ENCODE measurements around the gene NFYA. TPM values are rescaled to one million over a fixed set of nuclear protein-coding genes. Genes with fewer than 3 reads are reported as not detected.
A peak's percentile ranks its signal among the peaks of the same experiment; 100 is the strongest.

NFYA gene
- total RNA-seq (ENCODE audit: low replicate concordance) = 34.8 and 47.9 TPM in 2 replicates

DNA sequence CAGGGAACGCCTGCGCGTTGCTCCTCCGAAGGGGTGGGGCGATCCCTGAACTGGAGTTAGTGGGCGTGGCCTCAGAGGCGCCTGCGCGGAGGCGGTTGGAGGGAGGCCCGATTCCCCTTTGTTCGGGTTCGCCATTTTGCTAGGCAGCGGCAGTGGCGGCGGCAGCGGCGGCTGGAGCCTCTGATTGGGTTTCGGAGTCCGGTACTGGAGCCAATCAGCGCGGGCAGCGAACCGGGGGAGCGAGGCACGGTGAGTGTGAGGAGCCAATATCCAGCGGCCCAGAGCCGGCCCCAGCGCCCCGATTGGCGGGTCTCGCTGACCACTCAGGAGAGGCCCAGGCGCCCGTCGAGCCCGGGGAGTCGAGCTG lies at the start of gene NFYA:
TSS of gene NFYA (plus strand) at position 139 of the 367 bp plus-strand sequence. CDS start 6,116 bp downstream, outside the sequence.
- H3K27me3 Mint-ChIP-seq (ENCODE audit: insufficient read depth, low read depth) = no peaks in the 10 kb centered on the region
- Histone ChIP-seq H3K4me2 (peak within 1 kb of the TSS; percentile 92), H3K9me3 (ENCODE audit: low read depth) (no peaks in the 10 kb centered on the region), H3K27ac (peak within 1 kb of the TSS; percentile 97), H3K79me2 (ENCODE audit: low read depth) (peaks cover 60% of the 10 kb centered on the region), H3K27me3 (no peaks in the 10 kb centered on the region), H3K9ac (peak within 1 kb of the TSS; percentile 92), H2AFZ (replicated peaks) (peak within 1 kb of the TSS; percentile 59), H3F3A (ENCODE audit: low read depth) (peaks cover 35% of the 10 kb centered on the region), H3K4me1 (peaks cover 37% of the 10 kb centered on the region), H3K4me3 (peak within 1 kb of the TSS; percentile 96), H3K36me3 (peaks cover 9% of the 10 kb centered on the region), H4K20me1 (ENCODE audit: low read depth) (peaks cover 40% of the 10 kb centered on the region)
- peak within 1 kb of the TSS; percentile 98 for H3K27ac Mint-ChIP-seq
- H3K4me3 Mint-ChIP-seq = peak within 1 kb of the TSS; percentile 93
- peaks cover 28% of the 10 kb centered on the region for H3K4me1 Mint-ChIP-seq
- no peaks in the 10 kb centered on the region for H3K36me3 Mint-ChIP-seq
- TF ChIP-seq EZH2phosphoT487 (IDR thresholded peaks at IDR 0.05) (no peak), EZH2 (IDR thresholded peaks at IDR 0.05) (no peak)
- TF ChIP-seq, protein P1, sequence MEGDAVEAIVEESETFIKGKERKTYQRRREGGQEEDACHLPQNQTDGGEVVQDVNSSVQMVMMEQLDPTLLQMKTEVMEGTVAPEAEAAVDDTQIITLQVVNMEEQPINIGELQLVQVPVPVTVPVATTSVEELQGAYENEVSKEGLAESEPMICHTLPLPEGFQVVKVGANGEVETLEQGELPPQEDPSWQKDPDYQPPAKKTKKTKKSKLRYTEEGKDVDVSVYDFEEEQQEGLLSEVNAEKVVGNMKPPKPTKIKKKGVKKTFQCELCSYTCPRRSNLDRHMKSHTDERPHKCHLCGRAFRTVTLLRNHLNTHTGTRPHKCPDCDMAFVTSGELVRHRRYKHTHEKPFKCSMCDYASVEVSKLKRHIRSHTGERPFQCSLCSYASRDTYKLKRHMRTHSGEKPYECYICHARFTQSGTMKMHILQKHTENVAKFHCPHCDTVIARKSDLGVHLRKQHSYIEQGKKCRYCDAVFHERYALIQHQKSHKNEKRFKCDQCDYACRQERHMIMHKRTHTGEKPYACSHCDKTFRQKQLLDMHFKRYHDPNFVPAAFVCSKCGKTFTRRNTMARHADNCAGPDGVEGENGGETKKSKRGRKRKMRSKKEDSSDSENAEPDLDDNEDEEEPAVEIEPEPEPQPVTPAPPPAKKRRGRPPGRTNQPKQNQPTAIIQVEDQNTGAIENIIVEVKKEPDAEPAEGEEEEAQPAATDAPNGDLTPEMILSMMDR (IDR thresholded peaks at IDR 0.05) = no peak
- no peaks in the 10 kb centered on the region for H3K9me3 Mint-ChIP-seq
- peak; percentile 100 for DNase-seq (ENCODE audit: low spot score)

DNA sequence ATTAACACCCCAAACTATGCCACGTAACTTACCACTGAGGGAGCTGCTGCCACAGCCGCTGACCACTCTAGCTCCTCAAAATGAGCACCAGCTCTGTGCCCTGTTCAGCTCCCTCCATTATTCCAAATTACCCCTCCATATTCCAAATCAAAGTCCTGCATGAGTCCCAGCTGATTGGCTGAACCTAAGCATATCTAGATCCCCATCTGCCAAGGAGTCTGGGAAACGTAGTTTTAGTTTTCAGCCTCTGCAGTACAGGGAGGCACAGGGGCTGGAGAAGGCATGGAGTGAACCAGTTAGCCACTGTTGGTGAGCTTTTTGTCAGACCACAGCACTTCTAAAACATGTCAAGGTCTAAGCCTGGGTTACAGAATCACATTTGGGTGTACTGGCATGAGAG lies 49.7 kb upstream of the NFYA start:
- Histone ChIP-seq H3K36me3 (no peaks in the 10 kb centered on the region), H3K9ac (no peak overlapping the region), H3K4me2 (no peak overlapping the region), H3K27me3 (no peaks in the 10 kb centered on the region), H3K4me3 (no peak overlapping the region), H3K27ac (no peak overlapping the region), H4K20me1 (ENCODE audit: low read depth) (no peaks in the 10 kb centered on the region), H3K79me2 (ENCODE audit: low read depth) (no peaks in the 10 kb centered on the region), H3F3A (ENCODE audit: low read depth) (peaks cover 7% of the 10 kb centered on the region), H2AFZ (replicated peaks) (no peak overlapping the region), H3K9me3 (ENCODE audit: low read depth) (no peaks in the 10 kb centered on the region), H3K4me1 (peaks cover 17% of the 10 kb centered on the region)
- DNase-seq (ENCODE audit: low spot score) = no peak
- Mint-ChIP-seq H3K27ac (peak overlapping the region; percentile 34), H3K9me3 (no peaks in the 10 kb centered on the region), H3K4me3 (no peak overlapping the region), H3K4me1 (peaks cover 21% of the 10 kb centered on the region), H3K27me3 (ENCODE audit: insufficient read depth, low read depth) (no peaks in the 10 kb centered on the region), H3K36me3 (peaks cover 12% of the 10 kb centered on the region)
- TF ChIP-seq, protein P1 (IDR thresholded peaks at IDR 0.05) = no peak
- no peak for TF ChIP-seq EZH2phosphoT487 (IDR thresholded peaks at IDR 0.05)
- no peak for TF ChIP-seq EZH2 (IDR thresholded peaks at IDR 0.05)

DNA sequence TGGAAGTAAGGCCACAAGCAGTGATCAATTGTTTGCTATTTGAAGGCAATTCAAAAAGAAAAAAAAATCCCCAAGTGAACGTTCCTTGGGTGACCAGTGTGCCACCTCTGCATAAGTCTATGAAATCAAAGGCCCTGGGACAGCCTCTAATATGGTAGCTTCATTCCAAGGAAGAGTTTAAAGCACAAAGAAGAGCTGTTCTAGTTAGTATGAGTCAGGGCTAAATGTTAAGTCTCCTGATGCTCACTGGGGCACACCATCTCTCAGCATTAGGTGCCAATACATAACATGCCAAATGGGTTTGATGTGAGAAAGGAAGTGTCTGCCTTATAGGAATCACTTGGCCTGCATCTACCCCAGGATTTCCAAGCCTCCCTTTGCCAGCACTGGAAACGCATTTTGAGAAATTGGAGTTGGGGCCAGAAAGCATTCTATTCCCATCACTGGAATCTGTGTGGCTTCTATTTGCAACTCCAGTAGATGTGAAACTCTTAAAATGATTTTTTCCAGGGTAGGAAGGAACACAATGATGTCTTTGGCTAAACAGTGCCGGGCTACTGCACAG lies 46.7 kb upstream of the NFYA start:
- Histone ChIP-seq H3F3A (ENCODE audit: low read depth) (peaks cover 18% of the 10 kb centered on the region), H3K4me1 (peaks cover 27% of the 10 kb centered on the region), H3K9ac (no peak overlapping the region), H3K9me3 (ENCODE audit: low read depth) (no peaks in the 10 kb centered on the region), H3K4me2 (peak overlapping the region; percentile 72), H3K27ac (no peak overlapping the region), H3K36me3 (no peaks in the 10 kb centered on the region), H4K20me1 (ENCODE audit: low read depth) (no peaks in the 10 kb centered on the region), H2AFZ (replicated peaks) (no peak overlapping the region), H3K27me3 (no peaks in the 10 kb centered on the region), H3K79me2 (ENCODE audit: low read depth) (no peaks in the 10 kb centered on the region), H3K4me3 (no peak overlapping the region)
- H3K4me1 Mint-ChIP-seq = peaks cover 32% of the 10 kb centered on the region
- peak overlapping the region; percentile 84 for H3K27ac Mint-ChIP-seq
- no peak for DNase-seq (ENCODE audit: low spot score)
- peak overlapping the region; percentile 73 for H3K4me3 Mint-ChIP-seq
- no peaks in the 10 kb centered on the region for H3K9me3 Mint-ChIP-seq
- H3K36me3 Mint-ChIP-seq = peaks cover 10% of the 10 kb centered on the region
- TF ChIP-seq, protein P1 (IDR thresholded peaks at IDR 0.05) = no peak
- TF ChIP-seq EZH2 (IDR thresholded peaks at IDR 0.05) (no peak), EZH2phosphoT487 (IDR thresholded peaks at IDR 0.05) (no peak)
- H3K27me3 Mint-ChIP-seq (ENCODE audit: insufficient read depth, low read depth) = no peaks in the 10 kb centered on the region
